Spleen (tissue), 7 donors: Measurements from ENCODE around the gene LY6G6C.
A peak's percentile ranks its signal among the peaks of the same experiment; 100 is the strongest.

Source experiments
- CTCF ChIP-seq, 11 experiments: fragments of 200-600 bp in 7 of 11; fragments of 450-650 bp in 4 of 11; sonication (generic) in 4 of 11; IDR thresholded peaks in 8 of 11; conservative IDR thresholded peaks in 3 of 11; 1 replicate in 7 of 11; 2 replicates in 4 of 11; pipeline versions ENCODE4 v1.4.0 to v1.8.0; 2016 to 2021; ENCODE audit warnings: antibody characterized with exemption in 11 of 11, inconsistent platforms in 4 of 11, mild to moderate bottlenecking in 1 of 11
- POLR2A ChIP-seq, 3 donors: fragments of 450-650 bp; IDR thresholded peaks; one replicate each; pipeline ENCODE4 v1.5.1; 2017; ENCODE audit warnings: antibody characterized with exemption in 3 of 3, mild to moderate bottlenecking in 1 of 3
- POLR2AphosphoS5 ChIP-seq, 3 donors: sonication (generic); formaldehyde crosslinking; IDR thresholded peaks; one replicate each; pipeline ENCODE4 v1.5.1; 2017; ENCODE audit warnings: antibody characterized with exemption in 3 of 3
- donor health status: DM: no; HTN: no; CAD: no; lungs with moderate emphysema.
- donor health status: DM: no; HTN: no; CAD: no.
- donor health status: DM: no; HTN: no; CAD: no.

- TF ChIP-seq POLR2A (IDR thresholded peaks at IDR 0.05) (no peak), CTCF (IDR thresholded peaks at IDR 0.05 in 8 of 11, conservative IDR thresholded peaks at IDR 0.05 in 3 of 11) (no peak), POLR2AphosphoS5 (IDR thresholded peaks at IDR 0.05) (peak in 1 of 3 donors; percentile 69)
Observed at GRCh38 chr6:31723980-31724691, 2.6 kb upstream of the LY6G6C start.
